HepG2 (cell line): Measurements from ENCODE around the gene LNX2. TPM values are rescaled to one million over a fixed set of nuclear protein-coding genes. Genes with fewer than 3 reads are reported as not detected.
A peak's percentile ranks its signal among the peaks of the same experiment; 100 is the strongest.

Experiments
- ARID5B ChIP-seq: IDR thresholded peaks from 2 replicates; pipeline ENCODE4 v1.4.0; 2020; ENCODE audit warnings: mild to moderate bottlenecking, missing genetic modification reagents
- CBX1 ChIP-seq: IDR thresholded peaks from one replicate; pipeline ENCODE4 v1.6.1; 2016; ENCODE audit warnings: antibody characterized with exemption, low read depth
- CTCF ChIP-seq: sonication (generic); formaldehyde crosslinking; IDR thresholded peaks from 2 replicates; pipeline ENCODE4 v1.5.0; 2020; ENCODE audit warnings: mild to moderate bottlenecking, missing genetic modification reagents, moderate library complexity
- FOSL2 ChIP-seq: sonication (generic); formaldehyde crosslinking; IDR thresholded peaks from 2 replicates; pipeline ENCODE4 v1.4.0; 2020; ENCODE audit warnings: missing genetic modification reagents
- FOXP1 ChIP-seq, 2 experiments: fragments of 450-650 bp in 1 of 2; IDR thresholded peaks; 2 replicates each; pipeline ENCODE4 v1.6.1; 2017 to 2018; ENCODE audit warnings: antibody characterized with exemption in 1 of 2
- HMG20A ChIP-seq: IDR thresholded peaks from 2 replicates; pipeline ENCODE4 v1.6.1; 2016; ENCODE audit warnings: borderline replicate concordance
- MTA3 ChIP-seq: sonication (generic); formaldehyde crosslinking; IDR thresholded peaks from 2 replicates; pipeline ENCODE4 v1.4.0; 2020; ENCODE audit warnings: missing genetic modification reagents
- POLR2A ChIP-seq, 2 experiments: IDR thresholded peaks; 2 replicates each; pipeline ENCODE4 v1.6.1; 2011; ENCODE audit warnings: low read depth in 2 of 2, low read length in 2 of 2, mild to moderate bottlenecking in 1 of 2, moderate library complexity in 1 of 2; ENCODE audit not compliant: insufficient read depth in 1 of 2
- POLR2AphosphoS2 ChIP-seq: IDR thresholded peaks from 2 replicates; pipeline ENCODE4 v1.6.1; 2011; ENCODE audit warnings: low read depth, low read length, improper control_type of control experiment
- PTBP1 ChIP-seq: fragments of 200-400 bp; formaldehyde crosslinking; IDR thresholded peaks from 2 replicates; pipeline ENCODE4 v1.6.1; 2018; ENCODE audit warnings: low read length, low read depth; ENCODE audit not compliant: poor library complexity, severe bottlenecking
- SALL2 ChIP-seq: sonication (generic); formaldehyde crosslinking; IDR thresholded peaks from 2 replicates; pipeline ENCODE4 v1.8.1; 2023; ENCODE audit warnings: mild to moderate bottlenecking, missing genetic modification reagents, inconsistent platforms
- ZBTB1 ChIP-seq: sonication (generic); formaldehyde crosslinking; IDR thresholded peaks from 2 replicates; pipeline ENCODE4 v1.4.0; 2020; ENCODE audit warnings: missing genetic modification reagents, borderline replicate concordance
- ZBTB49 ChIP-seq: sonication (generic); formaldehyde crosslinking; IDR thresholded peaks from 2 replicates; pipeline ENCODE4 v1.4.0; 2020; ENCODE audit warnings: missing genetic modification reagents, borderline replicate concordance
- ZC3H13 ChIP-seq: sonication (generic); formaldehyde crosslinking; IDR thresholded peaks from 2 replicates; pipeline ENCODE4 v1.8.1; 2023; ENCODE audit warnings: mild to moderate bottlenecking, missing genetic modification reagents, moderate library complexity
- ZNF138 ChIP-seq: sonication (generic); formaldehyde crosslinking; IDR thresholded peaks from 2 replicates; pipeline ENCODE4 v1.5.0; 2020; ENCODE audit warnings: mild to moderate bottlenecking, low read depth, missing genetic modification reagents
- ZNF614 ChIP-seq: IDR thresholded peaks from 2 replicates; pipeline ENCODE4 v1.6.1; 2018; ENCODE audit warnings: missing biosample characterization, missing genetic modification reagents, inconsistent platforms, borderline replicate concordance
- ZNF839 ChIP-seq: sonication (generic); formaldehyde crosslinking; IDR thresholded peaks from 2 replicates; pipeline ENCODE4 v1.4.0; 2020; ENCODE audit warnings: missing genetic modification reagents, mild to moderate bottlenecking, borderline replicate concordance
- ZNF850 ChIP-seq: sonication (generic); formaldehyde crosslinking; conservative IDR thresholded peaks from 2 replicates; pipeline ENCODE4 v1.9.0; 2021; ENCODE audit warnings: mild to moderate bottlenecking, missing genetic modification reagents
- polyA plus RNA-seq, 8 experiments: library from polyadenylated mRNA; depleted of rRNA in 3 of 8; stranded (reverse) in 7 of 8; unstranded in 1 of 8; fragments of >200 nt; fragmentation: Illumina TruSeq in 4 of 8; extraction: Trizol in 4 of 8; gene quantifications; 2 replicates each; pipeline versions ENCODE4 v1.2.1 to v1.2.3, GENCODE V29; 2011 to 2016; ENCODE audit warnings: low read depth in 4 of 8, missing spikeins in 1 of 8, mixed read lengths in 1 of 8; ENCODE audit not compliant: insufficient read depth in 1 of 8
- total RNA-seq, 5 experiments: library from RNA; depleted of rRNA; stranded (reverse); fragments of >200 nt; fragmentation: Illumina TruSeq; extraction: Trizol; gene quantifications; 2 replicates each; pipeline ENCODE4 v1.2.3, GENCODE V29; 2016; ENCODE audit warnings: low read depth in 1 of 5
- TF ChIP-seq, protein P1 (sequence below): sonication (generic); formaldehyde crosslinking; IDR thresholded peaks from 2 replicates; pipeline ENCODE4 v1.5.1; 2020; ENCODE audit warnings: missing genetic modification reagents, mild to moderate bottlenecking, borderline replicate concordance
- TF ChIP-seq, protein P2 (sequence below): sonication (generic); formaldehyde crosslinking; IDR thresholded peaks from 2 replicates; pipeline ENCODE4 v1.8.0; 2022; ENCODE audit warnings: mild to moderate bottlenecking, missing genetic modification reagents

The LNX2 gene
- total and polyA plus RNA-seq, 2 of the 13 experiments (the other 11 are each of a cell fraction or from before 2014, with no cell fraction given) = 9.2 to 9.7 TPM

- TF ChIP-seq CBX1 (peak; percentile 32), ZNF839 (no peak), ZNF850 (CRISPR knock-in tag) (no peak), ZBTB49 (CRISPR knock-in tag) (no peak), SALL2 (0 out of 2 replicates have a peak, but pooled peaks have one; percentile 54), FOSL2 (CRISPR knock-in tag) (peak; percentile 46), PTBP1 (no peak), ARID5B (CRISPR knock-in tag) (0 out of 2 replicates have a peak, but pooled peaks have one; percentile 40), MTA3 (no peak), ZNF138 (CRISPR knock-in tag) (no peak), FOXP1 (IDR thresholded peaks at IDR 0.05) (no peak), FOXP1 (CRISPR knock-in tag; IDR thresholded peaks at IDR 0.05) (no peak), POLR2AphosphoS2 (no peak), CTCF (CRISPR knock-in tag) (peak; percentile 98), ZNF614 (peak; percentile 58; the same call in 1 of the 2 replicates), ZBTB1 (CRISPR knock-in tag) (no peak), HMG20A (CRISPR knock-in tag) (no peak), POLR2A (IDR thresholded peaks at IDR 0.05; ENCODE audit: insufficient read depth in 1 of 2, low read depth in 2 of 2, low read length in 2 of 2) (no peak), ZC3H13 (CRISPR knock-in tag) (no peak)
- TF ChIP-seq, protein P1, sequence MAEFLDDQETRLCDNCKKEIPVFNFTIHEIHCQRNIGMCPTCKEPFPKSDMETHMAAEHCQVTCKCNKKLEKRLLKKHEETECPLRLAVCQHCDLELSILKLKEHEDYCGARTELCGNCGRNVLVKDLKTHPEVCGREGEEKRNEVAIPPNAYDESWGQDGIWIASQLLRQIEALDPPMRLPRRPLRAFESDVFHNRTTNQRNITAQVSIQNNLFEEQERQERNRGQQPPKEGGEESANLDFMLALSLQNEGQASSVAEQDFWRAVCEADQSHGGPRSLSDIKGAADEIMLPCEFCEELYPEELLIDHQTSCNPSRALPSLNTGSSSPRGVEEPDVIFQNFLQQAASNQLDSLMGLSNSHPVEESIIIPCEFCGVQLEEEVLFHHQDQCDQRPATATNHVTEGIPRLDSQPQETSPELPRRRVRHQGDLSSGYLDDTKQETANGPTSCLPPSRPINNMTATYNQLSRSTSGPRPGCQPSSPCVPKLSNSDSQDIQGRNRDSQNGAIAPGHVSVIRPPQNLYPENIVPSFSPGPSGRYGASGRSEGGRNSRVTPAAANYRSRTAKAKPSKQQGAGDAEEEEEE (CRISPR knock-in tag) = no peak
- TF ChIP-seq, protein P2, sequence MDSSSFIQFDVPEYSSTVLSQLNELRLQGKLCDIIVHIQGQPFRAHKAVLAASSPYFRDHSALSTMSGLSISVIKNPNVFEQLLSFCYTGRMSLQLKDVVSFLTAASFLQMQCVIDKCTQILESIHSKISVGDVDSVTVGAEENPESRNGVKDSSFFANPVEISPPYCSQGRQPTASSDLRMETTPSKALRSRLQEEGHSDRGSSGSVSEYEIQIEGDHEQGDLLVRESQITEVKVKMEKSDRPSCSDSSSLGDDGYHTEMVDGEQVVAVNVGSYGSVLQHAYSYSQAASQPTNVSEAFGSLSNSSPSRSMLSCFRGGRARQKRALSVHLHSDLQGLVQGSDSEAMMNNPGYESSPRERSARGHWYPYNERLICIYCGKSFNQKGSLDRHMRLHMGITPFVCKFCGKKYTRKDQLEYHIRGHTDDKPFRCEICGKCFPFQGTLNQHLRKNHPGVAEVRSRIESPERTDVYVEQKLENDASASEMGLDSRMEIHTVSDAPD (CRISPR knock-in tag) = no peak
Observed at GRCh38 chr13:27533155-27533643, 87.1 kb downstream of the LNX2 start (continued).
